HG03521 (cell line): Measurements from ENCODE around the gene SPOP.
"Not testable (repeated sequence)": the region's sequence is repeated elsewhere in the genome, so short reads cannot be mapped to it uniquely, and the experiment has no call there.

Source experiments
- ATAC-seq: cut with Tn5 transposase; IDR thresholded peaks from one replicate; pipeline ENCODE4 v1.9.1; 2021; ENCODE audit warnings: mild to moderate bottlenecking, moderate library complexity; ENCODE audit not compliant: unreplicated experiment

SPOP gene

GRCh38 chr17:49554694-49555494 lies 123.0 kb downstream of the SPOP start:
- no peak for ATAC-seq

GRCh38 chr17:49553676-49554335 lies 124.1 kb downstream of the SPOP start:
- no peak for ATAC-seq

- no peak for ATAC-seq
These were observed 125.7 kb downstream of the SPOP start for GRCh38 chr17:49552070-49552751.

- no peak for ATAC-seq
These were observed 126.5 kb downstream of the SPOP start for GRCh38 chr17:49551221-49552069.

GRCh38 chr17:49550764-49551163 lies 127.1 kb downstream of the SPOP start:
- not testable (repeated sequence) for ATAC-seq

GRCh38 chr17:49549691-49550678 lies 127.9 kb downstream of the SPOP start:
- no peak for ATAC-seq

GRCh38 chr17:49549311-49549605 lies 128.6 kb downstream of the SPOP start:
- ATAC-seq, result no peak
